GM18909 (cell line): ENCODE data around the gene R3HDM4.
A peak's percentile ranks its signal among the peaks of the same experiment; 100 is the strongest.
"Not testable (repeated sequence)": the region's sequence is repeated elsewhere in the genome, so short reads cannot be mapped to it uniquely, and the experiment has no call there.

Source experiments
- ATAC-seq: cut with Tn5 transposase; IDR thresholded peaks from one replicate; pipeline ENCODE4 v1.9.1; 2021; ENCODE audit warnings: mild to moderate bottlenecking; ENCODE audit not compliant: unreplicated experiment, poor library complexity

The R3HDM4 gene

DNA sequence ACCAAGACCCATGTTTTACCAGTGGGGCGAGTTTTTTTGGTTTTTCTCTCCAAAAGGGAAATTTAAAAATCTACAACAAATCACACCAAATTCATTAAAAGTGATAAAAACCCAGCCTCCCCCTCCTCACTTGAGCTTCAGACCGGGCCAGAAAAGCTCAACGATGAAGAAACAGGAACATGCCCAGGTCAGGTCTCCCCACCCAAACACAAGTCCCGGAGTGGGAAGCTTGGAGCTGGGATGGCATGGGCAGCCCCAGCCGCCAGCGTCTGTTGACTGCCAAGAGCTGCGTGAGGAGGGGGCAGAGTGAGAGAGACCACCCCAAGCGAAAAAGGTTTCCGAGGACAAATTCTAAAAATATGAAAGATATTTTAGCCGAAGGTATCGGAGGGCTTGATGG is 16.0 kb downstream of the R3HDM4 start:
- no peak for ATAC-seq

DNA sequence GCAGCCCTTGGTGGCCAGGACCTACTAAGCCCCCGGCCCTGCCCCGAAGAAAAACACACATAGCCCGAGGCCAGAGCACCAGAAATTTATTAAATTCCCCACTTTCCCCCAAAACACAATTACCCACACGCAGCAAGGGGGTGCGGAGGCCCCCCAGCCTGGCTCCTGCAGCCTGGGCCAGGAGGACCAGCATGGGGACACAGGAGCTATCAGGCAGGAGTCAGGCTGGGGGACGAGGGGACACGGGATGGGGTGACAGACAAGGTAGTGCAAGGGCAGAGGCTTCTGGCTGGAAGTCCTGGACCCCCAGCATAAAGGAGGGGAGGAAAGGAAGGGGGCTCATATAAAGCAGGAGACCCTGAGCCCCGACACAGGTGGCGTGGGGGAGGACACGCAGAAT is 16.6 kb downstream of the R3HDM4 start:
- no peak for ATAC-seq

DNA sequence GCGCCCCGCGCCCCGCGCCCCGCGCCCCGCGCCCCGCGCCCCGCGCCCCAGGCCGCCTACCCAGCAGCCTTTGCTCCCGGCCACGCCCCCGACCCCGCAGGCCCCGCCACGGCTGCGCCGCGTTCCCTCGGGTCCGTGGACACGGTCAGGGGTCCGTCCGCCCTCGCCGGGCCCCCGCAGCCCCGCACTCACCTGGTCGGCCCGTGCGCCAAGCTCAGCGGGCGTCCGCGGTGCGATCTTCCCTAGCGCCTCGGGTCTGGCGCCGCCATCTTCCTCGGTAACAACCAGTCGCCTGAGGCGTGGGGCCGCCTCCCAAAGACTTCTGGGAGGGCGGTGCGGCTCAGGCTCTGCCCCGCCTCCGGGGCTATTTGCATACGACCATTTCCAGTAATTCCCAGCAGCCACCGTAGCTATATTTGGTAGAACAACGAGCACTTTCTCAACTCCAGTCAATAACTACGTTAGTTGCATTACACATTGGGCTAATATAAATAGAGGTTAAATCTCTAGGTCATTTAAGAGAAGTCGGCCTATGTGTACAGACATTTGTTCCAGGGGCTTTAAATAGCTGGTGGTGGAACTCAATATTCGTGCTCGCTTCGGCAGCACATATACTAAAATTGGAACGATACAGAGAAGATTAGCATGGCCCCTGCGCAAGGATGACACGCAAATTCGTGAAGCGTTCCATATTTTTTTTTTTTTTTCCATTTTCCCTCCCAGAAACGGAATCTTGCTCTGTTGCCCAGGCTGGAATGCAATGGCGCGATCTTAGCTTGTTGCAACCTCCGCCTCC is 19.9 kb downstream of the R3HDM4 start, which contains the start of the genes MED16 and RNU6-9:
MED16 (minus strand) TSS at position 294 of the 796 bp plus-strand sequence. CDS start 2,056 bp downstream, outside the sequence.
RNU6-9 (plus strand) TSS at position 591 of the 796 bp plus-strand sequence.
- peak; percentile 84 for ATAC-seq

DNA sequence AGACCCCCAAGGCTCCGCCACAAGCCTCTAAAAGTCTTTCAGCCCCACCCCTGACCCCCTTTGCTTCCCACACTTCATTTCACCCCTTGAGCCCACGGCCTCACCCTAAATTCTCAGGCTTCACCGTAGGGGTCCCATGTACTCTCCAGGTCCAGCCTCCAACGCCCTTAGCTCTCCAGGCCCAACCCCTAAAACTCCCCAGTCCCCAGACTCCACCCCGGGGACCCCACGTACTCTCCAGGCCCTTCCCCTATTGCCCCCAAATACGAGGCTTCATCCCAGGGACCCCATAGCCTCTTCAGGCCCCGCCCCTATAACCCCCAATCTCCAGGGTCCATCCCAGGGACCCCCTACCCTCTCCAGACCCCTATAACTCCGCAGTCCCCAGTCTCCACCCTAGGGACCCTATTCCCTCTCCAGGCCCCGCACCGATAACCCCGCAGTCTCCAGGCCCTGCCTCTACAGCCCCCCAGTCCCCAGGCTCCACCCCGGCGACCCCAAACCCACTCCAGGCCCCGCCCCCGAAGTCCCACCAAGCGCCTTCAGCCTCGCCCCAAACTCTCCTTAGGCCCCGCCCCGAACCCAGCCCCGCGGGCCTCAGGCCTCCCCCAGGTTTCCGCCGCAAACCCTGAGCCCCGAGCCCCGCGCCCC is 20.7 kb downstream of the R3HDM4 start:
- peak; percentile 24 for ATAC-seq

DNA sequence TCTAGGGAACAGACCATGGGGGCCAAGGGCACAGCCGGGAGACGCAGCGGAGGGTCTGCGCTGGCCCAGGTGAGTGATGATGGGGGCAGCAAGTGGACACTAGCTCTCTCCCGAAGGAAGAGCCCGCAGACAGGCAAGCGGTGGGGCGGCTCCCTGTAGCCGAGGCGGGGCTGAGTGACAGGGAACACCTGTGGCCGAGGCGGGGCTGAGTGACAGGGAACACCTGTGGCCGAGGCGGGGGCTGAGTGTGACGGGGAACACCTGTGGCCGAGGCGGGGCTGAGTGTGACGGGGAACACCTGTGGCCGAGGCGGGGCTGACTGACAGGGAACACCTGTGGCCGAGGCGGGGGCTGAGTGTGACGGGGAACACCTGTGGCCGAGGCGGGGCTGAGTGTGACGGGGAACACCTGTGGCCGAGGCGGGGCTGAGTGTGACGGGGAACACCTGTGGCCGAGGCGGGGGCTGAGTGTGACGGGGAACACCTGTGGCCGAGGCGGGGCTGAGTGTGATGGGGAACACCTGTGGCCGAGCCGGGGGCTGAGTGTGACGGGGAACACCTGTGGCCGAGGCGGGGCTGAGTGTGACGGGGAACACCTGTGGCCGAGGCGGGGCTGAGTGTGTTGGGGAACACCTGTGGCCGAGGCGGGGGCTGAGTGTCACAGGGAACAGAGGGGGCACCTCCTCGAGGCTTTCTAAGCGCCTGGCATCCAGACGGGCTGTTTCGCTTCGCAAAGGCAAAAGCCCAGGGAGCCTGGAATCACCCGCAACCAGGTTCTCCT is 21.4 kb downstream of the R3HDM4 start:
- ATAC-seq: not testable (repeated sequence)

DNA sequence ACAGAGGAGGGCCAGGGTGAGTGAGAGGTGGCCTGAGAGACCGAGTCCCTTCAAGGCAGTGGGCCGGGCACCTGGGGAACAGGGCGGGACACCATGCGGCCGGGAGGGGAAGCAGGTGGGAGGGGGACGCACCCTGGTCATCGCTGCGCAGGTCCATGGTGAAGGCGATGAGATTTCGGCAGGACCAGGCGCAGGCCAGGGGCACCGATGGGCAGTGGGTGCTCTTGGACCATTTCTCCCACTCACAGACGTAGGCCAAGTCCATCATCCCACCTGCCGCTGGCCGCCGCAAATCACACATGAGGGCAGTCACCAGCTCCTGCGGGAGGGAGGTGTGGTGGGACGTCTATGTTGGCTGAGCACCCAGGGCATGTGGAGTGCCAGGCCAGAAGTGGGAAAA is 22.2 kb downstream of the R3HDM4 start:
- no peak for ATAC-seq

DNA sequence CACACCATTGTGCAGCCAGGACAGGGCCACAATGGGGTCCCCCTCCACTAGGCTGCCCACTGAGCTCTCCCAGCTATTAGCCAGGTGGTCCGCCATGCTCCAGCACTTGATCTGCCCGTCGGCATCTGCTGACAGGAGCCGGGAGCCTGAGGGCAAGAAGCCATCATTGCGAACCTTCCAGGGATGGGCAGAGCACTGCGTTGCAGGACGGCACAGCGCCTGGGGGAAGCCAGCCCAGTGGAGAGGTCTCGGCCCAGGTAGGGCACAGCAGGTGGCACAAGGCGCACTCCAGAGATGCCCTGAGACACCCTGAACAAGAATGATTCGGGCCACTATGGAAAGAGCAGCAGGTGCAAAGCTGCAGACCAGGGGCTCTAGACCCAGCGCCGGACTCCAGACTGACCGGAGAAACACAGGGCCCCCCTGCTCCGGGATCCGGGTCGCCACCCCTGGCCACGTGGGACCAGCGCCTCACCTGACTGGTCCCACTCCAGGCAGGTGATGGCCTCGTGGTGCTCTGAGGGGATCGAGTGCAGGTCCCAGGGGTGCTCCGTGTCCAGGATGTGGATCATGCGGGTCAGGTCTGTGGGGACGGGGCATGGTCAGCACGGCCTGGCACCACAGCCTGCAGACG is 23.2 kb downstream of the R3HDM4 start:
- no peak for ATAC-seq

DNA sequence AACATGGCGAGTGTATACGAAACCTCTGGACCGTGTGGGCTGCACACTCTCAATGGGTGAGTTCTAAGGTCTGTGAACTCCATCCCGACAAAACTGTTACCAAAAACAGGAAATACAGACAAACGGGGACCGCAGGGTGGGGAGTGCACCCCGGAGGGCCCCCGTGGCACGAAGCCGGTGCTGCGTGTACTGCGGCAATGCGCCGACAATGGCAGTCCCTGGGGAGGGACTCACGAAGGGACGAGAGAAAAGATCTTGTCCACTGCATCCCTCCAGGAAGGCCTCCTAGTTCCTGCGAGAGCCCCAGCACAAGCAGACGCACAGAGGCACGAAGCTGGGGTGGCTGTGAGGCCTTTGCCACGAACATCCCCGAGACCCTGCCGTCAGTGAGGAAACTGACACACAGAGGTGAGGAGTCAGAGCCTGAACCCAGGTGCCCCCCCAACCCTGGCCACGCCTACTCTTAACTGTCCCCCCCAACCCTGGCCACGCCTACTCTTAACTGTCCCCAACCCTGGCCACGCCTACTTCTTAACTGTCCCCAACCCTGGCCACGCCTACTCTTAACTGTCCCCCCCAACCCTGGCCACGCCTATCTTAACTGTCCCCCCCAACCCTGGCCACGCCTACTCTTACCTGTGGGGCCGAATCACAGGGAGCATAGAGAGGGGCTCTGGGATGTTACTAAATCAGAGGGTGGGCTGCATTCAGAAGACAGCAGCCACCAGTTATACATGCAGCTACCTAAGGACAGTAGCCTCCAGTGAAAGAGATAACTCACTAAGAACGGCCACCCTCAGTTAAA is 24.2 kb downstream of the R3HDM4 start:
- ATAC-seq: no peak

DNA sequence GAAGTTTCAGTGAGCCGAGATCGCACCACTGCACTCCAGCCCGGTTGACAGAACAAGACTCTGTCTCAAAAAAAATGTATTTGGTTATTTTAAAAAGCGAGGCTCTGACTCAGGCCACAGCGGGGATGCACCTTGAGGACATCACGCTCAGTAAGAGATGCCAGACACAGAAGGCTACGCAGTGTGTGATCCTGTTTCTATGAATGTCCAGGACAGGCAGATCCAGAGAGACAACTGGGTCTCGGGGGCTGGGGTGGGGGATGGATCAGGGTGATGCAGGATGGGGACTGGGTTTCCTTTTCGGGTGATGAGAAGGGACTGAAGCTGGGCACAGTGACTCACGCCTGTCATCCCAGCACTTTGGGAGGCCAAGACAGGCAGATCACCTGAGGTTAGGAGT is 25.4 kb downstream of the R3HDM4 start:
- ATAC-seq: no peak

DNA sequence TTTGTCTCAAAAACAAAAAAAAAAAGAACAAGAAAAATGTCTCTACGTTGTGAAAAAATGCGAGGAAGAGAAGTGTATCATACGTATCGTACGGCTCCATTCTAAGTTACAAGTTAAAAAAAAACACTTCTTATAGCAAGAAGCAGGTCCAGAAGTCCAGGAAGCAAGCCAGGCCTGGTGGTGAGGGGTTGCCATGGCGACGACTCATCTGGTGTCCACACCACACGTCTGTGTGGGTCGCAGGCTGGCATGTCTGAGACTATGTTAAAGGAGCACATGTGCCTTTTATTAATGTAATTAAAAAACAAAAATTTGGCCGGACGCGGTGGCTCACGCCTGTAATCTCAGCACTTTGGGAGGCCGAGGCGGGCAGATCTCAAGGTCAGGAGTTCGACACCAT is 25.9 kb downstream of the R3HDM4 start:
- ATAC-seq: no peak

DNA sequence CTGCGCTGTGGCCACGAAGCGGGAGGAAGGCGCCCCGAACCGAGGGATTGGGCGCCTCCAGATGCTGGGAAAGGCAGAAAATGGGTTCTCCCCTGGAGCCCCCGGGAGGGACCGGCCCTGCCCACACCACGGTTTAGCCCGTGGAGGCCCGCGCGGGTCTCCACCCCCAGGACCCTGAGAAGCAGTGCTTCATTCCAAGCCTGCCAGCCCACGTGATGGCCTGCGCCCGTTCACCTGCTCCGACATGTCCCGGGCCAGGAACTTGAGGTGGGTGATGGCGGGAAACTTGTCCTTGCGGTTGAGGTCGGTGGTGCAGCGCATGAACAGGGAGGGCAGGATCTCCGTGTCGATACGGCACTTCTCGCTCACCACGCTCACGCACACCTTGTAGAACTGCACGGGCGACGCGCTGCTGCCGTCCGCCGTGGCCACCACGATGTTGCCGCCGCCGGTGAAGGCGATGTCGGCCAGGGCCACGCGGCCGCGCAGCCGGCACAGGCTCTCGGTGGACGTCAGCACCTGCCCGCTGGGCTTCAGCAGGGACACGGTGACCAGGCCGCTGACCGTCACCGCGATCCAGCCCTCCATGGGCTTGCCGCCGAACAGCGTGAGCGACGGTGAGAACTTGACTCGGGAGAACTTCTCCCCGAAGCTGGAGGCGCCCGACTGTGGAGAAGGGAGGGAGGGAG is 27.3 kb downstream of the R3HDM4 start:
- no peak for ATAC-seq

DNA sequence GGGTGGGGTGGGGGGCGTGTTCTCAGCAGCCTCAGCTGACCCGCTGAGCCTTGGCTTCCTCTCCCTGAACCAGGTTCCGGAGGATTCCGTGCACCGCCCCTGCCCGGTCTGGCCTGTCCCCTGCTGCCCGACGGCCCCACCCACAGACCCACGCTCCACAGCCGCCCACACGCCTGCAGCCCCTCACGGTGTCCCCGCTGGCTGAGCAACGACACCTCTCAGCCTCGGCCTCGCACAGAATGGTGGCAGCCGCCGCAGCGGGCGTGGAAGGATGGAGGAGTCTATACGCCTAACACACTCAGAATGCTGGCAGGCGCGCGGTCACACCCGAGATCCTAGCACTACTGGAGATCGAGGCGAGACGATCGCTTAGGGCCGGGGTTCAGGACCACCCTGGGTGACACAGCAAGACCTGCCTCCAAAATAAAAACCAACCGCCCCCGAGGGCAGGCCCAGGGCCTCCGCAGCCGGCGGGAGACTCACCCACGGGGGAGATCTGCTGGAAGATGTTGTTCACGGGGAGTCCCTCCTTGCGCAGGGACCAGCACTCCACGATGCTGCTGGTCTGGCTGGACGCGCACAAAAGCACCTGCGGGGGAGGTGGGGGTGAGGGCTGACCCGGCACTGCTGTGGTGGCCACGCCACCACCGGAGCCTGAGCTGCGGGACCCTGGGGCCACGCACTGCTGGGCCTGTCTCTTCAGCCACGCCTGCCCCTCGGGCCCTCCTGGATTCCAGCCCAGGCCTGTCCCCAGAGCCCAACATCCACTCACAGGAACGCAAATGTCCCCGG is 28.4 kb downstream of the R3HDM4 start:
- ATAC-seq: no peak

DNA sequence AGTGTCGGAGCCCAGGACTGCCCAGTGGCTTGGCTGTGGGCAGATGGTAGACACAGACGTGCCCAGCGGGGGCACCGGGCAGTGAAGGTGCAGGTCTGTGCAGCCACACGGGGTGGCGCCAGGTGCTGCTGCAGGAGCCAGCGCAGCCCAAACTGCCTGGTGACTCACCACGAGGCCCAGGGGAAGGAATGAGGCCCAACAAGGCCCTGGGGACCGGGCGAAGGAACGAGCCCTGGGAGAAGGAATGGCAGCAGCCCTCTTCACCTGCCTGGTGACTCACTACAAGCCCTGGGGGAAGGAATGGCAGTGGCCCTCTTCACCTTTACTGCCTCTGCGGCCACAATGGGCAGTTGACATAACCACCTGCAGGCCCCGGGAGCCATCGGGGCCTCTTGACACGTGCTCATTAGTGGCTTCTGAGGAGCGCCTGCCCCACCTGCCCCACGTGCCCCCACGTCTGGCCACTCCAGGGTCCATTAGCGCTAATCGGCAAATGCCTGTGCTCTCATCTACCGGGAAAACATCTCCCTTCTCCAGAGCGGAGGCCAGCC is 29.3 kb downstream of the R3HDM4 start:
- ATAC-seq: no peak

DNA sequence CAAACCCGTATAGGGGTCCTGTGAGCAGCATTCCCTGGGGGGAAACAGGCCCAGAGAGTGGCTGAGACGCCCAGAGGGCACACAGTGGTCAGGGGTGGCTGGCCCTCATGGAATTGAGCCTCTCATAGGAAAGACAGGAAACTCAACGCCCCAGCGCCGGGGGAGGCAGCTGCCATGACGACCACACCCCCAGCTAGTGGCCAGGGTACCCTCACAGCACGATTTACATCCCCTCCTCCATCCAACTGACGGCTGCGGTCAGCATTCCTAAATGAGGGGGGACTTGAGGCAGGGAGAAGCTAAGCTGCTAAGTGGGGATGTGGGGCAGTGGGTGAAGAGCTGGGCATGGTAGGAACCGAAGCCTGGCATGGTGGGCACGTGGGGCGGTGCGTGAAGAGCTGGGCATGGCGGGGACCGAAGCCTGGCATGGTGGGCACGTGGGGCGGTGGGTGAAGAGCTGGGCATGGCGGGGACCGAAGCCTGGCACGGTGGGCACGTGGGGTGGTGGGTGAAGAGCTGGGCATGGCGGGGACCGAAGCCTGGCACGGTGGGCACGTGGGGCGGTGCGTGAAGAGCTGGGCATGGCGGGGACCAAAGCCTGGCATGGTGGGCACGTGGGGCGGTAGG is 30.0 kb downstream of the R3HDM4 start:
- no peak for ATAC-seq

DNA sequence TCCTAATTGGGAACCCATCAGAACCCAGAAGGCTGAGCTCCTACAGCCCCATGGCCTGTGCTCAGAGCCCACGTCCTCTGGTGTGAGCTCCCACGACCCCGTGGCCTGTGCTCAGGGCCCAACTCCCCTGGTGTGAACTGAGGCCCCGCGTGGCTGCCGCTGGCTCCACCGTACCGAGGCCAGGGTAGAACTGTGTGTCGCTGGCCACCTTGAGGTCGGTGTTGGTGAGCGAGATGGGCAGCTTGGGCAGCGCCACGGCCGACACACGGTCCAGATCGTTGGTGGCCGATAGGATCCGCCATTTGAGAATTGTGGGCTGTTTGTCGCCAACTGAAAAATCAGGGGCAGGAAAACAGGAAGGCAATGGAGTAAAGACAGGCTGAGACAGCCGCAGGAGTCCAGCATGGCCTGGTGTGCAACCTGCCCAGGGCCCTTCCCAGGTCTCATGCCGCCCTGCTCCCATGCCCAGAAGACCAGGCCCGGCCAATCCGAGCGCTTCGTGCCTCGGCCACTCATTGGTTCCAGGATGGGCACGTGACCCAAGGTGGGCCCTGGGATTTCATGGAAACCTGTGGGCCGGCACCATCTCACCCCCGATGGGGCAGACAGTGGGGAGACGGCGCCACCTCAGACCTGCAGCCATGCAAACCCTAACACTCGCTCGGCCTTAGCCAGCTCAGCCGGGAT is 31.5 kb downstream of the R3HDM4 start:
- ATAC-seq: no peak

DNA sequence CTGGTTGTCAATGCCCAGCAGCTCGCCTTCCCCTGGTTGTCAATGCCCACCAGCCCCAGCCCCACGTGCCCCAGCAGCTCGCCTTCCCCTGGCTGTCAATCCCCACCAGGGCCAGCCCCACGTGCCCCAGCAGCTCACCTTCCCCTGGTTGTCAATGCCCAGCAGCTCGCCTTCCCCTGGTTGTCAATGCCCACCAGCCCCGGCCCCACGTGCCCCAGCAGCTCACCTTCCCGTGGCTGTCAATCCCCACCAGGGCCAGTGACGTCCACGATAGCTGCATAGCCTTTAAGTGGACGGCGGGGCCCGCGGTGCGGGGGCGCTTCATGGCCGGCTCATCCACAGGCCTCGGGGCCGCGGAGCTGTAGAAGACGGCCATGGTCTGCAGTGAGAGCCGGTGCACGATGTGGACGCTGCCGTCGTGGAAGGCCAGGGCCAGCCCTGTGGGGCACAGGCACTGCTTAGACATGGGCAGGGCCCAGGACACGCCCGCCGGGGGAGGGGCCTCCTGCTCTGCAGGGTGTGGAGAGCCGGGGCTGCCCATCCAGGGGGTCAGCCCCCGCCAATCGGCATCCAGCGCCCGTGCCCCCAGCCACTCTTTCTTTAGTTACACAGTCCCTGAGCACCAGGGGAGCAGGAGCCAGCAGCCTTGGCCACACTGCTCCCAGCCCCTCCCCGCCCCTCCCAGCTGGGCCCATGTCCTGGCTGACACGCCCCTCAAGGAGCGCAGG is 33.1 kb downstream of the R3HDM4 start:
- ATAC-seq: no peak
